Mesenchymal stem cell (in vitro differentiated cells and primary cell): Measurements from ENCODE around the gene RPS27L.

ENCODE experiments used
- DNase-seq: peaks from one replicate; pipeline ENCODE4 v3.0.0-alpha.2; 2013
- H2AFZ ChIP-seq: one replicate; pipeline ENCODE4 v1.6.1; 2013; ENCODE audit warnings: low read depth, mild to moderate bottlenecking, control low read depth, inconsistent platforms, low read length, moderate library complexity
- H2AK5ac ChIP-seq: 2 replicates; pipeline ENCODE4 v1.6.1; 2013; ENCODE audit warnings: low read length, moderate library complexity, mild to moderate bottlenecking, inconsistent platforms; ENCODE audit not compliant: severe bottlenecking
- H2BK120ac ChIP-seq: one replicate; pipeline ENCODE4 v1.6.1; 2013; ENCODE audit warnings: low read depth, mild to moderate bottlenecking, inconsistent platforms, low read length, moderate library complexity
- H2BK12ac ChIP-seq, 2 experiments: one replicate each; pipeline ENCODE4 v1.6.1; 2013; ENCODE audit warnings: inconsistent platforms in 2 of 2, low read length in 2 of 2, mild to moderate bottlenecking in 2 of 2, moderate library complexity in 2 of 2, control low read depth in 1 of 2
- H2BK15ac ChIP-seq: one replicate; pipeline ENCODE4 v1.6.1; 2013; ENCODE audit warnings: mild to moderate bottlenecking, low read depth, inconsistent platforms; ENCODE audit not compliant: poor library complexity, severe bottlenecking
- H2BK5ac ChIP-seq: 2 replicates; pipeline ENCODE4 v1.6.1; 2013; ENCODE audit warnings: low read depth, mild to moderate bottlenecking, low read length, control low read depth, inconsistent platforms; ENCODE audit not compliant: poor library complexity, severe bottlenecking
- H3K14ac ChIP-seq, 2 experiments: one replicate each; pipeline ENCODE4 v1.6.1; 2013; ENCODE audit warnings: inconsistent platforms in 2 of 2, low read length in 2 of 2, control low read depth in 1 of 2, mild to moderate bottlenecking in 1 of 2, moderate library complexity in 1 of 2
- H3K18ac ChIP-seq, 2 experiments: one replicate each; pipeline ENCODE4 v1.6.1; 2013; ENCODE audit warnings: inconsistent platforms in 2 of 2, low read length in 2 of 2, control low read depth in 1 of 2, low read depth in 1 of 2, mild to moderate bottlenecking in 1 of 2
- H3K23ac ChIP-seq, 2 experiments: one replicate each; pipeline ENCODE4 v1.6.1; 2013; ENCODE audit warnings: inconsistent platforms in 2 of 2, low read length in 2 of 2, mild to moderate bottlenecking in 2 of 2, moderate library complexity in 2 of 2, control low read depth in 1 of 2
- H3K27ac ChIP-seq: 2 replicates; pipeline ENCODE4 v1.5.1; 2013; ENCODE audit warnings: mild to moderate bottlenecking, moderate library complexity, low read length, control low read depth, inconsistent platforms; ENCODE audit not compliant: poor library complexity, severe bottlenecking
- H3K27me3 ChIP-seq, 2 experiments: 2 replicates each; pipeline versions ENCODE4 v1.6.1 to v1.7.0; 2013; ENCODE audit warnings: low read length in 2 of 2, mild to moderate bottlenecking in 2 of 2, moderate library complexity in 2 of 2, control low read depth in 1 of 2, inconsistent platforms in 1 of 2; ENCODE audit not compliant: control insufficient read depth in 1 of 2, insufficient read depth in 1 of 2
- H3K36me3 ChIP-seq, 2 experiments: 2 replicates each; pipeline versions ENCODE4 v1.6.1 to v1.7.0; 2013; ENCODE audit warnings: low read length in 2 of 2, control low read depth in 1 of 2, inconsistent platforms in 1 of 2, low read depth in 1 of 2, mild to moderate bottlenecking in 1 of 2; ENCODE audit not compliant: insufficient read depth in 2 of 2, control insufficient read depth in 1 of 2
- H3K4ac ChIP-seq, 2 experiments: one replicate each; pipeline ENCODE4 v1.6.1; 2013; ENCODE audit warnings: inconsistent platforms in 2 of 2, low read length in 2 of 2, mild to moderate bottlenecking in 2 of 2, moderate library complexity in 2 of 2, control low read depth in 1 of 2, low read depth in 1 of 2
- H3K4me1 ChIP-seq: 2 replicates; pipeline ENCODE4 v1.6.1; 2013; ENCODE audit warnings: low read depth, low read length, control low read depth; ENCODE audit not compliant: control insufficient read depth, insufficient read depth
- H3K4me2 ChIP-seq: 2 replicates; pipeline ENCODE4 v1.6.1; 2013; ENCODE audit warnings: low read length, mild to moderate bottlenecking, inconsistent platforms; ENCODE audit not compliant: poor library complexity, severe bottlenecking
- H3K4me3 ChIP-seq, 2 experiments: 2 replicates each; pipeline versions ENCODE4 v1.5.1 to v1.7.0; 2013; ENCODE audit warnings: low read length in 2 of 2, mild to moderate bottlenecking in 2 of 2, control low read depth in 1 of 2, low read depth in 1 of 2; ENCODE audit not compliant: insufficient read depth in 1 of 2
- H3K79me1 ChIP-seq: replicated peaks from 2 replicates; pipeline ENCODE4 v1.6.1; 2013; ENCODE audit warnings: mild to moderate bottlenecking, control low read depth, low read length, inconsistent platforms; ENCODE audit not compliant: poor library complexity, severe bottlenecking
- H3K9ac ChIP-seq: 2 replicates; pipeline ENCODE4 v1.7.0; 2013; ENCODE audit warnings: mild to moderate bottlenecking, low read length, moderate library complexity
- H3K9me3 ChIP-seq: 2 replicates; pipeline ENCODE4 v1.7.0; 2013; ENCODE audit warnings: mild to moderate bottlenecking, low read length; ENCODE audit not compliant: control insufficient read depth
- H4K8ac ChIP-seq: one replicate; pipeline ENCODE4 v1.6.1; 2013; ENCODE audit warnings: inconsistent platforms, mild to moderate bottlenecking, low read length, moderate library complexity
- H4K91ac ChIP-seq: one replicate; pipeline ENCODE4 v1.6.1; 2013; ENCODE audit warnings: mild to moderate bottlenecking, low read length, inconsistent platforms
- WGBS: methylation state at CpG from one replicate; pipeline ENCODE4 v1.1.7; 2013; ENCODE audit warnings: mixed read lengths; 5-methylcytosine and 5-hydroxymethylcytosine counted together

Gene RPS27L

DNA sequence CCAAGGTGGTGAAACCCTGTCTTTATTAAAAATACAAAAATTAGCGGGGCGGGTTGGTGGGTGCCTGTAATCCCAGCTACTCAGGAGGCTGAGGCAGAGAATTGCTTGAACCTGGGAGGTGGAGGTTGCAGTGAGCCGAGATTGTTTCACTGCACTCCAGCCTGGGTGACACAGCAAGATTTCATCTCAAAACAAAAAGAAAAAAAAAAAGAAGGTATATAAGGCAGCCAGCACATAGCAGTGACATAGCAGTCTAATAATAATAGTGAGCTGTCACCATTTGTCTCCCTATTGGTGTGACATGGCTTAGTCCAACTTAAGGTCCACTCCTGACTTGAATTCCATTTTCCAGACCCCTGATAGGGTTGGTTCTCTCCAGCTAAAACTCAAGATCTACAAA is 44.4 kb downstream of the RPS27L start:
- 100% methylated on average over 2 of the region's 3 CpGs for WGBS
- Histone ChIP-seq H3K36me3 (no peaks in the 10 kb centered on the region), H2AFZ (no peak overlapping the region), H2BK15ac (no peak overlapping the region), H4K8ac (no peak overlapping the region), H3K23ac (no peak overlapping the region), H3K27me3 (no peaks in the 10 kb centered on the region), H3K4ac (no peak overlapping the region), H3K27ac (no peak overlapping the region), H3K4me3 (no peak overlapping the region), H3K14ac (no peak overlapping the region), H3K4me2 (no peak overlapping the region), H2BK120ac (no peak overlapping the region), H2AK5ac (no peak overlapping the region), H3K9me3 (no peaks in the 10 kb centered on the region), H3K9ac (no peak overlapping the region), H4K91ac (no peak overlapping the region), H2BK5ac (no peak overlapping the region), H3K79me1 (no peaks in the 10 kb centered on the region), H3K4me1 (peaks cover 15% of the 10 kb centered on the region), H3K18ac (no peak overlapping the region), H2BK12ac (no peak overlapping the region)
- no peak for DNase-seq

DNA sequence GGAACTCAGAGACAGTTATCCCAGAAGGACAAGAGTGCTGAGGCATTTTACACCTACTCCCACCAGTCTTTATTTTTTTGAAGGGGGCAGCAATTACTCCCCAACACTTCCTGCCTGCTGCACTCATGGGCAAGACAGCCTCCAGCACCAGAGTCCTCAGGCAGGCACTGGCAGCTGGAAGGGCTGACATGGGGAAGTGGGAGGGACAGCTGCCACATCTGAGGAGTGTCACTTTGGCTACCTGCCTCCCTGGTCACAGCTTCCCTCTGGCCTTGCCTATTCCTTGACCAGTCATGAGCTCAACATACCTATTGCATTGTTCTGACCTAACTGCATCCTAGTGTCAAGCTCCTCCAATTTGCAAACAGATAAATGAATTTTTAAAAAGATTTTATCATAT is 45.8 kb downstream of the RPS27L start:
- Histone ChIP-seq H3K79me1 (no peaks in the 10 kb centered on the region), H3K9ac (no peak overlapping the region), H4K91ac (no peak overlapping the region), H3K4me2 (no peak overlapping the region), H2AFZ (no peak overlapping the region), H3K36me3 (no peaks in the 10 kb centered on the region), H3K27ac (no peak overlapping the region), H2BK12ac (peak overlapping the region; percentile 5 to 29), H2BK5ac (no peak overlapping the region), H4K8ac (no peak overlapping the region), H3K9me3 (no peaks in the 10 kb centered on the region), H2BK15ac (no peak overlapping the region), H3K4me3 (no peak overlapping the region), H3K4me1 (peaks cover 18% of the 10 kb centered on the region), H3K27me3 (no peaks in the 10 kb centered on the region), H3K14ac (no peak overlapping the region), H2AK5ac (peak overlapping the region; percentile 43), H3K4ac (no peak overlapping the region), H3K23ac (no peak overlapping the region), H3K18ac (no peak overlapping the region), H2BK120ac (no peak overlapping the region)
- no peak for DNase-seq

DNA sequence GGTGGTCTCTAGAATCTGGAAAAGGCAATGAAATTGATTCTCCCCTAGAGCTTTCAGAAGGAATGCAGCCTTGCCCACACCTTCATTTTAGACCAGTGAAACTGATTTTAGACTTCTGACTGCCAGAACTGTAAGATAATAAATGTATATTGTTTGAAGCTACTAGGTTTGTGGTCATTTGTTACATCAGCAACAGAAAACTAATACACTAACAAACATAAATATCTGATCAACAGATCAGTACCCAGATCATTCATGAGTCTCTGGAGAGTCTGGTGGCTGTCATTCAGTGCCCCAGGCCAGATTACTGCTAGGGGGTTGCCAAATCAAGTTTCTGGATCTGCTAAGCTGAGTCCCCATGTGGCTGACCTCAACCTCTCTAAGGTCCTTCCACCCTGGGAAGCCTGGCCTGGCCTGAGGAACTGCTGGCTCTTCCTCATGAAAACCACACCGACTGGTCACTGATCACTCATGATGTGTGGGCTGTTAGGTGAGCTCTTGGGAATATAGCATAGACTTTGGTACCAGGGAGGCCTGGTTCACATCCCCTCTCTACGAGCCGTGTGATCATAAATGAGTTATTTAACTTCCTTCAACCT is 46.8 kb downstream of the RPS27L start:
- Histone ChIP-seq H4K8ac (no peak overlapping the region), H3K23ac (no peak overlapping the region), H2BK12ac (no peak overlapping the region), H3K79me1 (no peaks in the 10 kb centered on the region), H3K9me3 (no peaks in the 10 kb centered on the region), H2AFZ (no peak overlapping the region), H4K91ac (no peak overlapping the region), H3K14ac (peak overlapping the region in 1 of 2 experiments; percentile 46), H3K27ac (no peak overlapping the region), H3K36me3 (no peaks in the 10 kb centered on the region), H3K4me2 (no peak overlapping the region), H3K4me1 (peaks cover 18% of the 10 kb centered on the region), H2BK5ac (no peak overlapping the region), H3K18ac (no peak overlapping the region), H3K27me3 (no peaks in the 10 kb centered on the region), H3K9ac (no peak overlapping the region), H2AK5ac (peak overlapping the region; percentile 41), H2BK15ac (no peak overlapping the region), H2BK120ac (no peak overlapping the region), H3K4me3 (no peak overlapping the region), H3K4ac (no peak overlapping the region)
- DNase-seq = no peak
- WGBS = 100% methylated on average over 3 of the region's 3 CpGs

GRCh38 chr15:63109920-63110319 is 47.4 kb downstream of the RPS27L start:
- Histone ChIP-seq H4K91ac (no peak overlapping the region), H3K36me3 (no peaks in the 10 kb centered on the region), H4K8ac (no peak overlapping the region), H3K14ac (no peak overlapping the region), H3K4me2 (no peak overlapping the region), H3K27ac (no peak overlapping the region), H3K4me3 (no peak overlapping the region), H3K18ac (peak overlapping the region; percentile 10 to 59), H2BK5ac (no peak overlapping the region), H2AFZ (no peak overlapping the region), H3K23ac (no peak overlapping the region), H2AK5ac (peak overlapping the region; percentile 25), H3K9me3 (no peaks in the 10 kb centered on the region), H2BK15ac (no peak overlapping the region), H3K27me3 (no peaks in the 10 kb centered on the region), H3K79me1 (no peaks in the 10 kb centered on the region), H3K9ac (no peak overlapping the region), H3K4ac (no peak overlapping the region), H3K4me1 (peaks cover 18% of the 10 kb centered on the region), H2BK120ac (no peak overlapping the region), H2BK12ac (no peak overlapping the region)
- 84% methylated on average over 2 of the region's 2 CpGs for WGBS
- no peak for DNase-seq
